Smooth muscle cell (in vitro differentiated cells): Measurements from ENCODE around the gene CCDC107. TPM values are rescaled to one million over a fixed set of nuclear protein-coding genes. Genes with fewer than 3 reads are reported as not detected.

ENCODE experiments used
- DNase-seq: peaks from one replicate; lab custom pipeline; 2025; ENCODE audit not compliant: unreplicated experiment; lab: John Stamatoyannopoulos, UW
- H2AFZ ChIP-seq: fragments of 200-600 bp; sonication (generic); 2 replicates; pipeline ENCODE4 v1.6.0; 2016; ENCODE audit warnings: antibody characterized with exemption, low read depth, mild to moderate bottlenecking
- H3F3A ChIP-seq: fragments of 200-600 bp; sonication (generic); 2 replicates; pipeline ENCODE4 v1.6.0; 2017; ENCODE audit warnings: antibody characterized with exemption, low read depth
- H3K27ac ChIP-seq: fragments of 200-600 bp; sonication (generic); 2 replicates; pipeline ENCODE4 v1.5.1; 2016; ENCODE audit warnings: low read depth, mild to moderate bottlenecking
- H3K27me3 ChIP-seq: fragments of 200-600 bp; sonication (generic); 2 replicates; pipeline ENCODE4 v1.6.1; 2016; ENCODE audit warnings: low read depth, mild to moderate bottlenecking
- H3K36me3 ChIP-seq: fragments of 200-600 bp; sonication (generic); 2 replicates; pipeline ENCODE4 v1.5.1; 2016; ENCODE audit warnings: low read depth
- H3K4me1 ChIP-seq: fragments of 200-600 bp; sonication (generic); 2 replicates; pipeline ENCODE4 v1.5.1; 2016; ENCODE audit warnings: low read depth
- H3K4me2 ChIP-seq: fragments of 200-600 bp; sonication (generic); 2 replicates; pipeline ENCODE4 v1.6.0; 2016; ENCODE audit warnings: mild to moderate bottlenecking
- H3K4me3 ChIP-seq: fragments of 200-600 bp; sonication (generic); 2 replicates; pipeline ENCODE4 v1.5.1; 2016; ENCODE audit warnings: mild to moderate bottlenecking
- H3K79me2 ChIP-seq: fragments of 200-600 bp; sonication (generic); 2 replicates; pipeline ENCODE4 v1.6.0; 2016; ENCODE audit warnings: low read depth, mild to moderate bottlenecking
- H3K9ac ChIP-seq: fragments of 200-600 bp; sonication (generic); 2 replicates; pipeline ENCODE4 v1.6.0; 2016; ENCODE audit warnings: low read depth
- H3K9me3 ChIP-seq: fragments of 200-600 bp; sonication (generic); replicated peaks from 2 replicates; pipeline ENCODE4 v1.5.1; 2016; ENCODE audit warnings: low read depth
- H4K20me1 ChIP-seq: fragments of 200-600 bp; sonication (generic); 2 replicates; pipeline ENCODE4 v1.6.0; 2016; ENCODE audit warnings: low read depth
- WGBS: methylation state at CpG from one replicate; pipeline ENCODE4 v1.1.7; 2016; ENCODE audit warnings: low lambda C conversion rate; 5-methylcytosine and 5-hydroxymethylcytosine counted together
- polyA plus RNA-seq: library from polyadenylated mRNA; unstranded; fragments of >200 nt; fragmentation: Nextera tagmentation; extraction: Ambion mirVana; gene quantifications from 2 replicates; pipeline ENCODE4 v1.2.1, GENCODE V29; 2016
- total RNA-seq: library from RNA; depleted of rRNA; stranded (reverse); fragments of >200 nt; gene quantifications from 2 replicates; pipeline ENCODE4 v1.2.3, GENCODE V29; 2014
- TF ChIP-seq, protein P1 (sequence below): fragments of 200-600 bp; sonication (generic); IDR thresholded peaks from 2 replicates; pipeline ENCODE4 v1.5.1; 2017; ENCODE audit warnings: borderline replicate concordance, mild to moderate bottlenecking, antibody characterized with exemption; ENCODE audit not compliant: insufficient read depth, poor library complexity, severe bottlenecking

CCDC107 gene
- total and polyA plus RNA-seq, 2 experiments from 2014 or later = 19.6 to 37.1 TPM

DNA sequence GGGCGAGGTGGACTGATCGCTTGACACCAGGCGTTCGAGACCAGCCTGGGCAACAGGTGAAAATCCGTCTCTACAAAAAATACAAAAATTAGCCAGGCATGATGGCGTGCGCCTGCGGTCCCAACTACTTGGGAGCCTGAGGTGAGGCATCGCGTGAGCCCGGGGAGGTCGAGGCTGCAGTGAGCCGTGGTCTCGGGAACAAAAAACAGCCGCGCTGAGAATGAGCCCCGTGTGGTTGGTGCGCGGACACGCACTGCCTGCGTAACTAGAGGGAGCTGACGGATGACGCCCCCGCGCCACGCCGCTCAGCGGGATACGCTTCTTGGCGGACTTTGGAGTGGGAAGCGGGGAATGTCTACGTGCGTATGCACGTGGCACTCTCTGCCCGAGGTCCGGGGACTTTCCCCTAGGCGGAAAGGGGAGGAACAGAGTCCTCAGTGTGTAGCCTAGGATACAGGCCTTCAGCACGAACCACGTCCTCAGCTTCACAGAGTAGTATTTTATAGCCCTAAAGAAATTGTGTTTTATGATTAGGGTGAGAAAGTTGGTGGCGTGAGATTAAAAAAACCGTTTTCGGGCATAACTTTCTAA lies 451 bp upstream of the CCDC107 start, which contains the start of gene RMRP:
Gene RMRP, minus strand, starts transcription at position 474 of the 591 bp plus-strand sequence.
- Histone ChIP-seq H3K4me2 (peak within 1 kb of the TSS; percentile 91), H3K79me2 (peaks cover 5% of the 10 kb centered on the region), H3K4me3 (peak within 1 kb of the TSS; percentile 82), H2AFZ (peak within 1 kb of the TSS; percentile 60), H3K9ac (peak within 1 kb of the TSS; percentile 99), H3K27me3 (no peaks in the 10 kb centered on the region), H3K27ac (peak within 1 kb of the TSS; percentile 98), H3K9me3 (no peaks in the 10 kb centered on the region), H3F3A (no peaks in the 10 kb centered on the region), H3K4me1 (peaks cover 7% of the 10 kb centered on the region), H3K36me3 (no peaks in the 10 kb centered on the region), H4K20me1 (no peaks in the 10 kb centered on the region)
- DNase-seq = peak; percentile 82
- TF ChIP-seq, protein P1, sequence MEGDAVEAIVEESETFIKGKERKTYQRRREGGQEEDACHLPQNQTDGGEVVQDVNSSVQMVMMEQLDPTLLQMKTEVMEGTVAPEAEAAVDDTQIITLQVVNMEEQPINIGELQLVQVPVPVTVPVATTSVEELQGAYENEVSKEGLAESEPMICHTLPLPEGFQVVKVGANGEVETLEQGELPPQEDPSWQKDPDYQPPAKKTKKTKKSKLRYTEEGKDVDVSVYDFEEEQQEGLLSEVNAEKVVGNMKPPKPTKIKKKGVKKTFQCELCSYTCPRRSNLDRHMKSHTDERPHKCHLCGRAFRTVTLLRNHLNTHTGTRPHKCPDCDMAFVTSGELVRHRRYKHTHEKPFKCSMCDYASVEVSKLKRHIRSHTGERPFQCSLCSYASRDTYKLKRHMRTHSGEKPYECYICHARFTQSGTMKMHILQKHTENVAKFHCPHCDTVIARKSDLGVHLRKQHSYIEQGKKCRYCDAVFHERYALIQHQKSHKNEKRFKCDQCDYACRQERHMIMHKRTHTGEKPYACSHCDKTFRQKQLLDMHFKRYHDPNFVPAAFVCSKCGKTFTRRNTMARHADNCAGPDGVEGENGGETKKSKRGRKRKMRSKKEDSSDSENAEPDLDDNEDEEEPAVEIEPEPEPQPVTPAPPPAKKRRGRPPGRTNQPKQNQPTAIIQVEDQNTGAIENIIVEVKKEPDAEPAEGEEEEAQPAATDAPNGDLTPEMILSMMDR = no peak
- WGBS = under 1% methylated on average over 42 of the region's 42 CpGs

DNA sequence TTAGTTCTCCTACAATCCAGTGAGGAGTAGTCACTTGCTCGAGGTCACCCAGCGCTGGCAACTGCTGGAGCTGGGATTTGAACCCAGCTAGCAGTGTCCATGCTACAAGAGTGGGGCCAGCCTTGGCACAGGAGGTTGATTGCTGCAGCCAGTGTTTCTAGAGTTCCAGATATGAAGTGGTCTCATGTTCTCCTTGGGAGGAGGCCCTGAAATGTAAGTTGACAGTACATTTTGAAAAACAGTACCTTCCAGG lies 802 bp downstream of the CCDC107 start:
- WGBS = 2% methylated on average over 2 of the region's 2 CpGs
- Histone ChIP-seq H2AFZ (peak overlapping the region; percentile 60), H4K20me1 (no peaks in the 10 kb centered on the region), H3K4me1 (peaks cover 7% of the 10 kb centered on the region), H3K4me3 (peak overlapping the region; percentile 82), H3K9ac (peak overlapping the region; percentile 99), H3K36me3 (no peaks in the 10 kb centered on the region), H3K79me2 (peaks cover 5% of the 10 kb centered on the region), H3K27ac (peak overlapping the region; percentile 98), H3K4me2 (peak overlapping the region; percentile 91), H3K27me3 (no peaks in the 10 kb centered on the region), H3F3A (no peaks in the 10 kb centered on the region), H3K9me3 (no peaks in the 10 kb centered on the region)
- TF ChIP-seq, protein P1 = no peak
- no peak for DNase-seq

DNA sequence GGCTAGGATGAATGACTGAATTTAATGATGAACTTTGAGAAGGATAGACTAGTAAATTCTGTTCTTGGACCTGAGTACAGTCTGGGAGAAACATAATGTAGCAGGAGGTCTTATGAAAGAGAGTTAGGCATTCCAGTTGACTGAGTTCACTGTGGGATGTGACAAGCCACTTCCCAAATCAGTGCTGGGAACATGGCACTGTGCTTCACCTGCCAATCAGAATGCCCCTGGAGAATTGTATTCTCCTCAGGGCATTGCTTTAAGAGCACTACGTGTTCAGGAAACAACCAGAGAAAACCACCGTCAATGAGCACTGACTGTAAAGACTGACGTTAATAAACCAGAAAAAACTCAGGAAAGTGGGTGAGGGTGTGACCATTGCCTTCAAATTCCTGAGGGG lies 1.2 kb downstream of the CCDC107 start:
- no peak for DNase-seq
- Histone ChIP-seq H3K4me1 (peaks cover 12% of the 10 kb centered on the region), H3K9ac (peak overlapping the region; percentile 99), H3K4me3 (peak overlapping the region; percentile 82), H3K27me3 (no peaks in the 10 kb centered on the region), H3K79me2 (peaks cover 5% of the 10 kb centered on the region), H3K4me2 (peak overlapping the region; percentile 91), H3K27ac (peak overlapping the region; percentile 98), H3F3A (no peaks in the 10 kb centered on the region), H2AFZ (no peak overlapping the region), H3K36me3 (no peaks in the 10 kb centered on the region), H3K9me3 (no peaks in the 10 kb centered on the region), H4K20me1 (no peaks in the 10 kb centered on the region)
- TF ChIP-seq, protein P1 = no peak
- WGBS = 65% methylated on average over 3 of the region's 3 CpGs

DNA sequence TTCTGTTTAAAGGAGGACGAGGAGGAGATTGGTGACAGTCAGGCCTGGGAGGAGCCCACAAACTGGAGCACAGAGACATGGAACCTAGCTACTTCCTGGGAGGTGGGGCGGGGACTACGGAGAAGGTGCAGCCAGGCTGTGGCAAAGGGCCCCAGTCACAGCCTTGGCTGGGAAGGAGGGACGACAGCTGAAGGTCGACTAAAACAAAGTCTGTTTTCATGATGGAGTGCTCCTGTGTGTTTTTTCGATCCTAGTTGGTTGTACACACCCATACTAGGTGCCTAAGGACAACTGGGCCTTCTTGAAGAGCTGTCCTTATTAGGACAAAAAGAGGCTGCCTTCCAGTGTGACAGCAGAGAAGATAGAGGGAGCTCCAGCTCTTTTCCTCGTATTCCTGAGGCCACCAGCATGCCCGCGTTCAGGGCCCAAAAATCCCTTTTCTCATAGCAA lies 2.9 kb downstream of the CCDC107 start:
- TF ChIP-seq, protein P1 = peak; percentile 19
- Histone ChIP-seq H3K4me3 (no peak overlapping the region), H3F3A (no peaks in the 10 kb centered on the region), H3K9ac (no peak overlapping the region), H3K36me3 (no peaks in the 10 kb centered on the region), H3K4me1 (peaks cover 15% of the 10 kb centered on the region), H3K4me2 (peak overlapping the region; percentile 35), H3K27me3 (no peaks in the 10 kb centered on the region), H4K20me1 (no peaks in the 10 kb centered on the region), H3K27ac (peak overlapping the region; percentile 29), H3K9me3 (no peaks in the 10 kb centered on the region), H3K79me2 (peaks cover 5% of the 10 kb centered on the region), H2AFZ (no peak overlapping the region)
- no peak for DNase-seq
- 61% methylated on average over 9 of the region's 9 CpGs for WGBS
